Liver (tissue), 9 donors: Measurements from ENCODE around the gene UTS2R. TPM values are rescaled to one million over a fixed set of nuclear protein-coding genes. Genes with fewer than 3 reads are reported as not detected.

ENCODE experiments used
- DNase-seq: peaks from one replicate; pipeline ENCODE4 v3.0.0-alpha.2; 2017; ENCODE audit warnings: low spot score
- H3K27ac ChIP-seq, 2 donors: one replicate each; pipeline ENCODE4 v1.7.0; 2013; ENCODE audit warnings: inconsistent platforms in 2 of 2, low read length in 2 of 2, control low read depth in 1 of 2, low read depth in 1 of 2, mild to moderate bottlenecking in 1 of 2
- H3K27me3 ChIP-seq, 4 donors: one replicate each; pipeline versions ENCODE4 v1.6.1 to v1.7.0; 2013; ENCODE audit warnings: low read length in 3 of 4, inconsistent platforms in 1 of 4, mild to moderate bottlenecking in 1 of 4, moderate library complexity in 1 of 4; ENCODE audit not compliant: control insufficient read depth in 4 of 4, insufficient read depth in 4 of 4
- H3K36me3 ChIP-seq, 4 donors: one replicate each; pipeline versions ENCODE4 v1.6.1 to v1.7.0; 2013; ENCODE audit warnings: low read length in 3 of 4, mild to moderate bottlenecking in 3 of 4, low read depth in 1 of 4, moderate library complexity in 1 of 4; ENCODE audit not compliant: control insufficient read depth in 4 of 4, insufficient read depth in 3 of 4
- H3K4me1 ChIP-seq, 4 donors: one replicate each; pipeline versions ENCODE4 v1.6.1 to v1.7.0; 2013; ENCODE audit warnings: low read length in 3 of 4, mild to moderate bottlenecking in 3 of 4, moderate library complexity in 1 of 4; ENCODE audit not compliant: control insufficient read depth in 4 of 4, insufficient read depth in 4 of 4
- H3K4me3 ChIP-seq, 3 donors: one replicate each; pipeline versions ENCODE4 v1.6.1 to v1.7.0; 2013; ENCODE audit warnings: low read length in 3 of 3, control low read depth in 1 of 3, low read depth in 1 of 3, mild to moderate bottlenecking in 1 of 3
- H3K9ac ChIP-seq, 2 donors: one replicate each; pipeline ENCODE4 v1.7.0; 2013; ENCODE audit warnings: low read length in 2 of 2, mild to moderate bottlenecking in 2 of 2, moderate library complexity in 2 of 2, control low read depth in 1 of 2, low read depth in 1 of 2
- H3K9me3 ChIP-seq, 4 donors: one replicate each; pipeline versions ENCODE4 v1.6.1 to v1.7.0; 2013; ENCODE audit warnings: low read length in 3 of 4; ENCODE audit not compliant: control insufficient read depth in 4 of 4
- FOXA1 ChIP-seq: IDR thresholded peaks from 2 replicates; pipeline ENCODE4 v1.6.1; 2016; ENCODE audit warnings: antibody characterized with exemption
- GABPA ChIP-seq, 2 donors: IDR thresholded peaks in 1 of 2; conservative IDR thresholded peaks in 1 of 2; 2 replicates each; pipeline ENCODE4 v1.6.1; 2016; ENCODE audit warnings: antibody characterized with exemption in 2 of 2, mild to moderate bottlenecking in 1 of 2, moderate library complexity in 1 of 2
- HNF4A ChIP-seq, 2 donors: conservative IDR thresholded peaks; 2 replicates each; pipeline ENCODE4 v1.6.1; 2016; ENCODE audit warnings: antibody characterized with exemption in 2 of 2, mild to moderate bottlenecking in 2 of 2
- HNF4G ChIP-seq: IDR thresholded peaks from 2 replicates; pipeline ENCODE4 v1.6.1; 2016; ENCODE audit warnings: antibody characterized with exemption
- RAD21 ChIP-seq, 2 donors: IDR thresholded peaks; 2 replicates each; pipeline ENCODE4 v1.6.1; 2016; ENCODE audit warnings: antibody characterized with exemption in 2 of 2, mild to moderate bottlenecking in 2 of 2
- RXRA ChIP-seq, 2 donors: IDR thresholded peaks; 2 replicates each; pipeline ENCODE4 v1.6.1; 2017 to 2018; ENCODE audit warnings: antibody characterized with exemption in 2 of 2, mild to moderate bottlenecking in 1 of 2
- SP1 ChIP-seq: IDR thresholded peaks from 2 replicates; pipeline ENCODE4 v1.6.1; 2018; ENCODE audit warnings: antibody characterized with exemption, mild to moderate bottlenecking
- TAF1 ChIP-seq: conservative IDR thresholded peaks from 2 replicates; pipeline ENCODE4 v1.6.1; 2016; ENCODE audit warnings: antibody characterized with exemption, mild to moderate bottlenecking
- YY1 ChIP-seq: IDR thresholded peaks from 2 replicates; pipeline ENCODE4 v1.6.1; 2016; ENCODE audit warnings: antibody characterized with exemption, mild to moderate bottlenecking
- WGBS: extraction: QIAGEN DNeasy Blood & Tissue Kit; methylation state at CpG from one replicate; pipeline ENCODE4 v1.1.7; 2013; 5-methylcytosine and 5-hydroxymethylcytosine counted together
- polyA plus RNA-seq, 2 donors: library from polyadenylated mRNA; stranded (reverse) in 1 of 2; unstranded in 1 of 2; fragments of 200-250 nt in 1 of 2; fragments of >200 nt in 1 of 2; fragmentation: Nextera tagmentation in 1 of 2; extraction: Ambion mirVana in 1 of 2; gene quantifications; one replicate each; pipeline versions ENCODE4 v1.2.1 to v1.2.3, GENCODE V29; 2013 to 2015
- total RNA-seq, 2 donors: library from RNA; depleted of rRNA; stranded (reverse); fragments of >200 nt; gene quantifications; one replicate each; pipeline ENCODE4 v1.2.3, GENCODE V29; 2014
- TF ChIP-seq, protein P1 (sequence below): IDR thresholded peaks from 2 replicates; pipeline ENCODE4 v1.6.1; 2016; ENCODE audit warnings: antibody characterized with exemption
- TF ChIP-seq, protein P2 (sequence below): IDR thresholded peaks from 2 replicates; pipeline ENCODE4 v1.6.1; 2016; ENCODE audit warnings: antibody characterized with exemption
- TF ChIP-seq, protein P3 (sequence below): fragments of 150-350 bp; IDR thresholded peaks from 2 replicates; pipeline ENCODE4 v1.5.1; 2017; ENCODE audit warnings: improper control_type of control experiment, low read depth, low read length; ENCODE audit not compliant: missing input control
- TF ChIP-seq, protein P4 (sequence below): IDR thresholded peaks from 2 replicates; pipeline ENCODE4 v1.6.1; 2016; ENCODE audit warnings: antibody characterized with exemption
- TF ChIP-seq, protein P5 (sequence below): IDR thresholded peaks from 2 replicates; pipeline ENCODE4 v1.6.1; 2016; ENCODE audit warnings: antibody characterized with exemption, mild to moderate bottlenecking
- donor health status: healthy.
- donor health status: healthy.
- donor health status: healthy.
- donor health status: healthy.
- donor health status: healthy.

UTS2R gene
- total and polyA plus RNA-seq, 4 donors = not detected

DNA sequence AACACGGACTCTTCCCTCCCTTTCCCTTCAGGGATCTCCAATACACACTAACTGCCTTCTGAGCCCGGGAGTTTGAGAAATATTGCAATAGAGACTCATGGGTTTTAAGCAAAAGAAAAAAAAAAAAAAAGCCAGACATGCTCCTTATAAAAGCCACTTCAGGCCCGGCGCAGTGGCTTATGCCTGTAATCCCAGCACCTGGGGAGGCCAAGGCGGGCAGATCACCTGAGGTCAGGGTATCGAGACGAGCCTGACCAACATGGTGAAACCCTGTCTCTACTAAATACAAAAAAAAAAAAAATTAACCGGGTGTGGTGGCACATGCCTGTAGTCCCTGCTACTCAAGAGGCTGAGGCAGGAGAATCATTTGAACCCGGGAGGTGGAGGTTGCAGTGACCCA, 44.2 kb downstream of the UTS2R start:
- no peak for DNase-seq
- Histone ChIP-seq H3K4me3 (no peak overlapping the region), H3K9me3 (no peaks in the 10 kb centered on the region), H3K9ac (no peak overlapping the region), H3K27me3 (no peaks in the 10 kb centered on the region), H3K4me1 (peaks cover 2 to 36% (median 27%) of the 10 kb centered on the region in 4 donors), H3K27ac (no peak overlapping the region), H3K36me3 (no peaks in the 10 kb centered on the region)
- WGBS = 95% methylated on average over 9 of the region's 9 CpGs
- TF ChIP-seq FOXA1 (no peak), GABPA (IDR thresholded peaks at IDR 0.05 in 1 of 2, conservative IDR thresholded peaks at IDR 0.05 in 1 of 2) (no peak), HNF4A (conservative IDR thresholded peaks at IDR 0.05) (no peak), RXRA (IDR thresholded peaks at IDR 0.05) (no peak), YY1 (no peak)
- TF ChIP-seq, protein P1, sequence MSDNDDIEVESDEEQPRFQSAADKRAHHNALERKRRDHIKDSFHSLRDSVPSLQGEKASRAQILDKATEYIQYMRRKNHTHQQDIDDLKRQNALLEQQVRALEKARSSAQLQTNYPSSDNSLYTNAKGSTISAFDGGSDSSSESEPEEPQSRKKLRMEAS = no peak
- TF ChIP-seq, protein P2, sequence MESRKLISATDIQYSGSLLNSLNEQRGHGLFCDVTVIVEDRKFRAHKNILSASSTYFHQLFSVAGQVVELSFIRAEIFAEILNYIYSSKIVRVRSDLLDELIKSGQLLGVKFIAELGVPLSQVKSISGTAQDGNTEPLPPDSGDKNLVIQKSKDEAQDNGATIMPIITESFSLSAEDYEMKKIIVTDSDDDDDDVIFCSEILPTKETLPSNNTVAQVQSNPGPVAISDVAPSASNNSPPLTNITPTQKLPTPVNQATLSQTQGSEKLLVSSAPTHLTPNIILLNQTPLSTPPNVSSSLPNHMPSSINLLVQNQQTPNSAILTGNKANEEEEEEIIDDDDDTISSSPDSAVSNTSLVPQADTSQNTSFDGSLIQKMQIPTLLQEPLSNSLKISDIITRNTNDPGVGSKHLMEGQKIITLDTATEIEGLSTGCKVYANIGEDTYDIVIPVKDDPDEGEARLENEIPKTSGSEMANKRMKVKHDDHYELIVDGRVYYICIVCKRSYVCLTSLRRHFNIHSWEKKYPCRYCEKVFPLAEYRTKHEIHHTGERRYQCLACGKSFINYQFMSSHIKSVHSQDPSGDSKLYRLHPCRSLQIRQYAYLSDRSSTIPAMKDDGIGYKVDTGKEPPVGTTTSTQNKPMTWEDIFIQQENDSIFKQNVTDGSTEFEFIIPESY = no peak
- TF ChIP-seq, protein P3, sequence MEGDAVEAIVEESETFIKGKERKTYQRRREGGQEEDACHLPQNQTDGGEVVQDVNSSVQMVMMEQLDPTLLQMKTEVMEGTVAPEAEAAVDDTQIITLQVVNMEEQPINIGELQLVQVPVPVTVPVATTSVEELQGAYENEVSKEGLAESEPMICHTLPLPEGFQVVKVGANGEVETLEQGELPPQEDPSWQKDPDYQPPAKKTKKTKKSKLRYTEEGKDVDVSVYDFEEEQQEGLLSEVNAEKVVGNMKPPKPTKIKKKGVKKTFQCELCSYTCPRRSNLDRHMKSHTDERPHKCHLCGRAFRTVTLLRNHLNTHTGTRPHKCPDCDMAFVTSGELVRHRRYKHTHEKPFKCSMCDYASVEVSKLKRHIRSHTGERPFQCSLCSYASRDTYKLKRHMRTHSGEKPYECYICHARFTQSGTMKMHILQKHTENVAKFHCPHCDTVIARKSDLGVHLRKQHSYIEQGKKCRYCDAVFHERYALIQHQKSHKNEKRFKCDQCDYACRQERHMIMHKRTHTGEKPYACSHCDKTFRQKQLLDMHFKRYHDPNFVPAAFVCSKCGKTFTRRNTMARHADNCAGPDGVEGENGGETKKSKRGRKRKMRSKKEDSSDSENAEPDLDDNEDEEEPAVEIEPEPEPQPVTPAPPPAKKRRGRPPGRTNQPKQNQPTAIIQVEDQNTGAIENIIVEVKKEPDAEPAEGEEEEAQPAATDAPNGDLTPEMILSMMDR = no peak
- TF ChIP-seq, protein P4, sequence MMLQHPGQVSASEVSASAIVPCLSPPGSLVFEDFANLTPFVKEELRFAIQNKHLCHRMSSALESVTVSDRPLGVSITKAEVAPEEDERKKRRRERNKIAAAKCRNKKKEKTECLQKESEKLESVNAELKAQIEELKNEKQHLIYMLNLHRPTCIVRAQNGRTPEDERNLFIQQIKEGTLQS = no peak

DNA sequence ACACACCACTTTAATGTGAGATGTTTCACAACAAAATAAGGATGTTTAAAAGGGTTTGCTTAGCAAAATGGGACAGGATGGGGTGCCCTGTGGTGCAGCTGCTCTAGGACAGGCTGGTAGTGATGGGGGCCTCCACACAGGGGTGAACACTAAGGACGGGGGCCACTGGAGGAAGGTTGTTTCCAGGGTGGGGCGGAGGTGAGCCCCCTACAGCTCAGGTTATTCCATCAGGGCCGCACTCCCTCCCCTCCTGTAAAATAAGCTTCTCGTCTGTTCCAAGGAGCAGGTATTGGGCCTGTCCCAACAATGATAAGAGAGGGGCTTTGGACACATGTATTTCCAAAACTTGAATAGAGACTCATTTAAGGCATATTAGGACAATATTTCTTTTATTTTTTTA, 44.7 kb downstream of the UTS2R start:
- TF ChIP-seq RAD21 (IDR thresholded peaks at IDR 0.05) (no peak), TAF1 (no peak), HNF4G (no peak), SP1 (no peak)
- TF ChIP-seq, protein P5, sequence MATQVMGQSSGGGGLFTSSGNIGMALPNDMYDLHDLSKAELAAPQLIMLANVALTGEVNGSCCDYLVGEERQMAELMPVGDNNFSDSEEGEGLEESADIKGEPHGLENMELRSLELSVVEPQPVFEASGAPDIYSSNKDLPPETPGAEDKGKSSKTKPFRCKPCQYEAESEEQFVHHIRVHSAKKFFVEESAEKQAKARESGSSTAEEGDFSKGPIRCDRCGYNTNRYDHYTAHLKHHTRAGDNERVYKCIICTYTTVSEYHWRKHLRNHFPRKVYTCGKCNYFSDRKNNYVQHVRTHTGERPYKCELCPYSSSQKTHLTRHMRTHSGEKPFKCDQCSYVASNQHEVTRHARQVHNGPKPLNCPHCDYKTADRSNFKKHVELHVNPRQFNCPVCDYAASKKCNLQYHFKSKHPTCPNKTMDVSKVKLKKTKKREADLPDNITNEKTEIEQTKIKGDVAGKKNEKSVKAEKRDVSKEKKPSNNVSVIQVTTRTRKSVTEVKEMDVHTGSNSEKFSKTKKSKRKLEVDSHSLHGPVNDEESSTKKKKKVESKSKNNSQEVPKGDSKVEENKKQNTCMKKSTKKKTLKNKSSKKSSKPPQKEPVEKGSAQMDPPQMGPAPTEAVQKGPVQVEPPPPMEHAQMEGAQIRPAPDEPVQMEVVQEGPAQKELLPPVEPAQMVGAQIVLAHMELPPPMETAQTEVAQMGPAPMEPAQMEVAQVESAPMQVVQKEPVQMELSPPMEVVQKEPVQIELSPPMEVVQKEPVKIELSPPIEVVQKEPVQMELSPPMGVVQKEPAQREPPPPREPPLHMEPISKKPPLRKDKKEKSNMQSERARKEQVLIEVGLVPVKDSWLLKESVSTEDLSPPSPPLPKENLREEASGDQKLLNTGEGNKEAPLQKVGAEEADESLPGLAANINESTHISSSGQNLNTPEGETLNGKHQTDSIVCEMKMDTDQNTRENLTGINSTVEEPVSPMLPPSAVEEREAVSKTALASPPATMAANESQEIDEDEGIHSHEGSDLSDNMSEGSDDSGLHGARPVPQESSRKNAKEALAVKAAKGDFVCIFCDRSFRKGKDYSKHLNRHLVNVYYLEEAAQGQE = no peak
- TF ChIP-seq, protein P4 = no peak
- Histone ChIP-seq H3K9ac (no peak overlapping the region), H3K36me3 (peaks cover 0 to 2% (median 0%) of the 10 kb centered on the region in 4 donors), H3K9me3 (no peaks in the 10 kb centered on the region), H3K4me1 (peaks cover 2 to 36% (median 27%) of the 10 kb centered on the region in 4 donors), H3K4me3 (no peak overlapping the region), H3K27ac (no peak overlapping the region), H3K27me3 (no peaks in the 10 kb centered on the region)
- WGBS = 97% methylated on average over 4 of the region's 4 CpGs
- no peak for DNase-seq
